ENCODE measurements around the gene GJA3.
"Not testable (repeated sequence)": the region's sequence is repeated elsewhere in the genome, so short reads cannot be mapped to it uniquely, and the experiment has no call there.

Gene GJA3

GRCh38 chr13:20157151-20157796, 3.6 kb downstream of the GJA3 start:
- in situ Hi-C loops (cut with HindIII; ENCODE audit: low pct_unique_long_range_greater_than_20kb, low sequenced_read_pairs) = no loop called here
- DNase-seq (ENCODE audit: low read depth in 1 of 2, low spot score in 1 of 2) = no peak
- TF ChIP-seq JUND (IDR thresholded peaks at IDR 0.05; ENCODE audit: low read depth) = no peak

- in situ Hi-C loops (cut with HindIII; ENCODE audit: low pct_unique_long_range_greater_than_20kb, low sequenced_read_pairs) = no loop called here
Measured at GRCh38 chr13:20156702-20157101, 4.2 kb downstream of the GJA3 start.

GRCh38 chr13:20153290-20153689, 7.6 kb downstream of the GJA3 start:
- in situ Hi-C loops (cut with HindIII; ENCODE audit: low pct_unique_long_range_greater_than_20kb, low sequenced_read_pairs); DNase-seq (ENCODE audit: low read depth in 1 of 2, low spot score in 1 of 2): not testable (repeated sequence)

More at GRCh38 chr13:20156702-20157101, 4.2 kb downstream of the GJA3 start:
- TF ChIP-seq JUND (IDR thresholded peaks at IDR 0.05; ENCODE audit: low read depth) = no peak
- DNase-seq (ENCODE audit: low read depth in 1 of 2, low spot score in 1 of 2) = no peak

- TF ChIP-seq JUND (IDR thresholded peaks at IDR 0.05; ENCODE audit: low read depth) = no peak
- no peak for DNase-seq (ENCODE audit: low read depth in 1 of 2, low spot score in 1 of 2)
- in situ Hi-C loops (cut with HindIII; ENCODE audit: low pct_unique_long_range_greater_than_20kb, low sequenced_read_pairs) = no loop called here
Measured at GRCh38 chr13:20151612-20152011, 9.2 kb downstream of the GJA3 start.

DNA sequence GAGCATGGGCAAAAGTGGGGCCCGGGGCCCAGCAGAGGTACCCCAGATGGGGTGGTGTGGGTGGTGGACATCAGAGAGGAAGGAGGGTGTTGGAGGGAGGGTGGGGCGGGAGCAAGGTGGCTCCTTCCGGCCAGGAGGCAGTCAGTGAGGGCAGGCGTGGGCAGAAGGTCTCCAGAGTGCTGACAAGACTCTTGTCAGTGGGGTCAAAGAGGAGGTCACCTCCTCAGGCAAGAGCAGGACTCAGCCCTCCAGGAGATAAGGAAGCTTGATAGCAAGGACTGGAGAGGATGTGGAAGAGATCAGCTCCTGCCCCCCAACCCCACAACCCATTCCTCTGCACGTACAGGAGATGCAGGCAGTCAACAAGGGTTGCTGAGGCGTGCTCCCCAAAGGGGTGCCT, 9.8 kb downstream of the GJA3 start:
- in situ Hi-C loops (cut with HindIII; ENCODE audit: low pct_unique_long_range_greater_than_20kb, low sequenced_read_pairs) = no loop called here
- TF ChIP-seq JUND (IDR thresholded peaks at IDR 0.05; ENCODE audit: low read depth) = no peak
- no peak for DNase-seq (ENCODE audit: low read depth in 1 of 2, low spot score in 1 of 2)

DNA sequence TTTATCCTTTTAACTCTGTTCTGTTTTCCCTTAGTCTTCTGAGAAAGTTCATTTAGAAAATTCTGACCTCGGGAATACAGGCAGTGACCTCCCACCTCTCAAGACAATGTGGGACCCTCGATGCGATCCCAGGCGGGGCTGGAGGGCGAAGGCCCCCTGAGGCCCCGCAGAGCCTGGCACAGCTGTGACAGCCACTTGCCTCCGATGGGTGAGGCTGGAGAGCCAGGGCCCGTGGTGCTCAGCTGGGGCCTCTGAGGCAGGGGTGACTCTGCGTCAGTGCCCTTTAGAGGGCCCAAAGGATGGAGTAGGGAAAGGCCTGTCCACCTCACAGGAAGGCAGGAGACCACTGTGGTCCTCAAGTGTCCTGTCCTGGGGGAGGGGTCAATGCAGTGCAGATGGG, 10.3 kb downstream of the GJA3 start:
- DNase-seq (ENCODE audit: low read depth in 1 of 2, low spot score in 1 of 2) = no peak
- in situ Hi-C loops (cut with HindIII; ENCODE audit: low pct_unique_long_range_greater_than_20kb, low sequenced_read_pairs) = no loop called here
- no peak for TF ChIP-seq JUND (IDR thresholded peaks at IDR 0.05; ENCODE audit: low read depth)

DNA sequence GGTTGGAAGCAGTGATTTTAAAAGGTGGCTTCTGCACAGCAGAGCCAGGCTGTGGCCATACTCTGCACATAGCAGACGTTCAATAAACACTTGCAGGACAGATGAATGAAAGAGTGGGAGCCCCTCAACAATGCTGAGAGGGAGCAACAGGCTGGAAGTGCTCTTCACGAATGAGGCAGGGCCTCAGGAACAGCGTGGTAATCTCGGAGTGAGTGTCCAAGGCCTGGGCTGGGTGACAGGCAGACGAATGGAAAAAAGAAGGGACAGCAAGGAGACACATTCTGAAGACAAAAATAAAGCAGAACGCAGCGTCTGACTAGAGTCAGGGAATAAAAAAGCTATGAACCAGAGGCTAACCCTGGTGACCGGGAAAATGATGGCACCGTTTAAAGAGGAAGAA, 11.1 kb downstream of the GJA3 start:
- in situ Hi-C loops (cut with HindIII; ENCODE audit: low pct_unique_long_range_greater_than_20kb, low sequenced_read_pairs) = no loop called here
- TF ChIP-seq JUND (IDR thresholded peaks at IDR 0.05; ENCODE audit: low read depth) = no peak

DNA sequence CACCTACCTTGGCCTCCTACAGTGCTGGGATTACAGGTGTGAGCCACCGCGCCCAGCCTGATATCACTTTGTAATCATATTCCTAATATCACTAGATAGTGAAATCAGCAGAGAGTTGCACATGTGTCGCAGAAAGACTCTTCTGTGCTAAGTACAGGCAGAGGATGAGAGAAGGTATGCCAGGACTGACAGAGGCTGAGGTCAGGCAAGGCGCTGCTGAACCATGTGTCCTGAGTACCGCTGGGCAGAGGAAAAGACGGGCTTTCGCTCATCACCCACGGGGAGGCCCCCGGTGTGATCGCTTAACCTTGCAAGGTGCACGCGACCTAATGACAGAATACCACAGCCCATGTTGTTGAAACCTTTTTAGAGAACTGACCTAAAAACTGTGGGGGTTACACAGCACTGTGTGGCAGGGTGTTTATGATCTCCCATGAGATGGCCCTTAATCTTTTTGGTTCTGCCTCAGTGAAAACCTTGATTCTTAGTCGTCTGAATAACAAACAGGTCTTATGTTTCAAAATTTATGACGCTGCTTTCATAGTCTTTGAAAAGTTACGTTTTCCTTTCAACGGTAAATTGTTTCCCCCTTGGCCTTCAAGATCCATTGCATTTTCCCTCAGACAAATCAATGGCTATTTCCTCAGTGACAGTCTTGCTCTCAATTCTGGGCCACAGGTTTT, 12.2 kb downstream of the GJA3 start:
- no peak for TF ChIP-seq JUND (IDR thresholded peaks at IDR 0.05; ENCODE audit: low read depth)
- DNase-seq (ENCODE audit: low read depth in 1 of 2, low spot score in 1 of 2) = no peak
- in situ Hi-C loops (cut with HindIII; ENCODE audit: low pct_unique_long_range_greater_than_20kb, low sequenced_read_pairs) = no loop called here

More for the DNA sequence above, 11.1 kb downstream of the GJA3 start:
- no peak for DNase-seq (ENCODE audit: low read depth in 1 of 2, low spot score in 1 of 2)

- TF ChIP-seq JUND (IDR thresholded peaks at IDR 0.05; ENCODE audit: low read depth) = no peak
- in situ Hi-C loops (cut with HindIII; ENCODE audit: low pct_unique_long_range_greater_than_20kb, low sequenced_read_pairs) = no loop called here
- no peak for DNase-seq (ENCODE audit: low read depth in 1 of 2, low spot score in 1 of 2)
Measured at GRCh38 chr13:20146381-20146780, 14.5 kb downstream of the GJA3 start.

GRCh38 chr13:20145521-20145920, 15.3 kb downstream of the GJA3 start:
- no peak for TF ChIP-seq JUND (IDR thresholded peaks at IDR 0.05; ENCODE audit: low read depth)
- in situ Hi-C loops (cut with HindIII; ENCODE audit: low pct_unique_long_range_greater_than_20kb, low sequenced_read_pairs) = no loop called here
- DNase-seq (ENCODE audit: low read depth in 1 of 2, low spot score in 1 of 2) = no peak

DNA sequence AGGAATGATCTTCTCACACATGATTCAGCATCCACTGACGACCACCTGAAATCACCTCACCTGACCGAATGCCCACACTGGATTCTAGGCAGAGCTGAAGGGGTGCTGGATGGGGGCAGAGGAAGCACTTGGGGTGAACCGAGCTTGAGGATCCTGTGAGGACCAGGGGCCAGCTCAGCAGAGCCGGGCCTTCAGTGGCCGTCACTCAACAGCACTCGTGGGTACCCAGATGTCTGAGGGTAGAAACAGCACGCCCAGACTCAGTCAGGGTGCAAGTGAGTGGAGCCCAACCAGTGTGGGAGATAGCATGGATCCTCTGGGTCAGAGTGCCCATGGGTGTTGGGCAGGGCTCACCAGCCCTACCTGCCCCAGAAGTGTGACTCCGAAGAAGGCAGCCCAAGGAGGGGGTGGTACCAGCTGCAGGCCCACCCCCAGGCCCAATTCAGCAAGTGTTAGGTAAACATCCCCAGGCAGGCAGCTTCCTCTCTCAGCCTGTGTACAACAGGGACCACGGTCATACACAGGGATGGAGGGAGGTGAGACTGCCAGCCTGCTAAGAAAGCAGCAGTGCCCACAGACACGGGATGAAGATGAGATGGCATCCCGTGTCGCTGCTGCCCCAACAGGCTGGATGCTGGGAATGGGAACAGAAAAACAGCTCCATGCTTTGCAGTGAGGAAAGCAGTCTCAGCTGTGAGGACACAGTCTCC, 16.6 kb downstream of the GJA3 start:
- DNase-seq (ENCODE audit: low read depth in 1 of 2, low spot score in 1 of 2) = no peak
- no peak for TF ChIP-seq JUND (IDR thresholded peaks at IDR 0.05; ENCODE audit: low read depth)
- in situ Hi-C loops (cut with HindIII; ENCODE audit: low pct_unique_long_range_greater_than_20kb, low sequenced_read_pairs) = no loop called here

DNA sequence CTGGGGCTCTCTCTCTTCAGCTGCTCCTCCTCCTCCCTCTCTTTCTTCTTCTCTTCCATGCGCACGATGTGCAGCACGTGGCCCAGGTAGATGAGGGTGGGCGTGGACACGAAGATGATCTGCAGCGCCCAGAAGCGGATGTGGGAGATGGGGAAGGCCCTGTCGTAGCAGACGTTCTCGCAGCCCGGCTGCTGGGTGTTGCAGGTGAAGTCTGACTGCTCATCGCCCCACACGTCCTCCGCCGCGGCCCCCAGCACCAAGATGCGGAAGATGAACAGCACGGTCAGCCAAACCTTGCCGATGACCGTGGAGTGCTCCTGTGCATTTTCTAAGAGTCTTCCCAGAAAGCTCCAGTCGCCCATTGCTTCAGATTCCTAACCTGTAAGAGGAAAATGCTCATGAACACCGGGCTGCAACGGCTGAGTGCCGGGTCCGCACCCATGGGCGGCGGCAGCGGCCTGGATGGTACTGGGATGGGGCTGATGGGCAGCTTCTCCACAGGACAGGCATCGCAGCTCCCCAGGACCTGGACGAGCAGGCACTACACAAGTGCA, 17.8 kb downstream of the GJA3 start:
- no peak for TF ChIP-seq JUND (IDR thresholded peaks at IDR 0.05; ENCODE audit: low read depth)
- no peak for DNase-seq (ENCODE audit: low read depth in 1 of 2, low spot score in 1 of 2)
- in situ Hi-C loops (cut with HindIII; ENCODE audit: low pct_unique_long_range_greater_than_20kb, low sequenced_read_pairs) = no loop called here

Measured in T47D (cell line).